HG02970 (cell line): ENCODE data around the gene NTSR1.

ENCODE experiments used
- ATAC-seq: cut with Tn5 transposase; IDR thresholded peaks from one replicate; pipeline ENCODE4 v1.9.1; 2021; ENCODE audit warnings: mild to moderate bottlenecking, moderate library complexity, moderate number of reproducible peaks; ENCODE audit not compliant: unreplicated experiment, low FRiP score

NTSR1 gene

GRCh38 chr20:62752671-62753501 lies 44.2 kb downstream of the NTSR1 start:
- ATAC-seq, result no peak

GRCh38 chr20:62753626-62754025 lies 45.0 kb downstream of the NTSR1 start:
- ATAC-seq, result no peak

- no peak for ATAC-seq
Measured at GRCh38 chr20:62754122-62754990, 45.7 kb downstream of the NTSR1 start.

GRCh38 chr20:62754991-62755356 lies 46.3 kb downstream of the NTSR1 start:
- no peak for ATAC-seq

GRCh38 chr20:62755817-62756724 lies 47.4 kb downstream of the NTSR1 start:
- ATAC-seq, result no peak

- no peak for ATAC-seq
Measured at GRCh38 chr20:62758226-62758912, 49.7 kb downstream of the NTSR1 start.

GRCh38 chr20:62759981-62760431 lies 51.4 kb downstream of the NTSR1 start:
- no peak for ATAC-seq

GRCh38 chr20:62760471-62760855 lies 51.8 kb downstream of the NTSR1 start:
- no peak for ATAC-seq

GRCh38 chr20:62760856-62761758 lies 52.5 kb downstream of the NTSR1 start:
- ATAC-seq, result no peak

GRCh38 chr20:62761759-62762131 lies 53.1 kb downstream of the NTSR1 start:
- ATAC-seq, result no peak

- ATAC-seq, result no peak
Measured at GRCh38 chr20:62762376-62762775, 53.7 kb downstream of the NTSR1 start.

- no peak for ATAC-seq
Measured at GRCh38 chr20:62762801-62763368, 54.2 kb downstream of the NTSR1 start.

- ATAC-seq, result no peak
Measured at GRCh38 chr20:62763404-62763803, 54.8 kb downstream of the NTSR1 start.

GRCh38 chr20:62764156-62764935 lies 55.7 kb downstream of the NTSR1 start:
- no peak for ATAC-seq

GRCh38 chr20:62765021-62765420 lies 56.4 kb downstream of the NTSR1 start:
- ATAC-seq, result no peak

GRCh38 chr20:62765432-62766070 lies 56.9 kb downstream of the NTSR1 start:
- no peak for ATAC-seq

- ATAC-seq, result no peak
Measured at GRCh38 chr20:62766071-62766450, 57.4 kb downstream of the NTSR1 start.
